ENCODE measurements around the gene AKT3. TPM values are rescaled to one million over a fixed set of nuclear protein-coding genes. Genes with fewer than 3 reads are reported as not detected.

Gene AKT3
- total and polyA plus RNA-seq, 2 experiments from 2014 or later, result 4.5 to 18.5 TPM

DNA sequence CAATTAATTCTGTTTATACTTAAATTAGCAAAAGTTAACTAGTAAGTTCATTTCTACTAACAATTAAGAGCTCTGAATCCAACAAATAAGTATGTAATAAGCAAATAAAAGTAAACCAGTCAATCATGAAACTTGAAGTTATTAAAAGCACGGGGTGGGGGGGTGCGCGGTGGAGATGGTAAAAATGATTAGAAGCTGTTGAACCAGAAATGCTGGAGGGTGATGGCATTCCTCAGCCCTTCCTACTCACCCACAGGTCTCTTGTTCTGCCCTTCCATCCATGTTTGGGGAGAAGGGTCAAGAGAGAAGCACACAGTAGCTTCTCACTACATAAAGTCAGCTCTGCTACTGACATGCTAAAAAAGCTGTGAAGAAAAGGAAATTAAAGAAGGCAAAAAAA lies 63.5 kb downstream of the AKT3 start:
- Histone ChIP-seq H3K9me2 (ENCODE audit: insufficient read depth) (no peaks in the 10 kb centered on the region), H3K27me3 (ENCODE audit: insufficient read depth) (no peaks in the 10 kb centered on the region), H3K36me3 (ENCODE audit: insufficient read depth) (no peaks in the 10 kb centered on the region), H2AFZ (no peak overlapping the region), H3K79me2 (replicated peaks; ENCODE audit: insufficient read depth) (no peaks in the 10 kb centered on the region), H3K27ac (ENCODE audit: low read depth) (peak overlapping the region; percentile 47; the same call in 1 of the 2 replicates), H4K20me1 (replicated peaks; ENCODE audit: insufficient read depth) (no peaks in the 10 kb centered on the region), H3K4me1 (ENCODE audit: insufficient read depth) (0 out of 2 replicates have a peak, but pooled peaks cover under 1% of the 10 kb centered on the region), H3K4me3 (no peak overlapping the region), H3F3A (replicated peaks; ENCODE audit: low read depth) (no peaks in the 10 kb centered on the region), H3K4me2 (no peak overlapping the region)
- no peaks in the 10 kb centered on the region for H3K36me3 Mint-ChIP-seq (ENCODE audit: low read depth)
- ATAC-seq, result no peak
- TF ChIP-seq, protein P1, sequence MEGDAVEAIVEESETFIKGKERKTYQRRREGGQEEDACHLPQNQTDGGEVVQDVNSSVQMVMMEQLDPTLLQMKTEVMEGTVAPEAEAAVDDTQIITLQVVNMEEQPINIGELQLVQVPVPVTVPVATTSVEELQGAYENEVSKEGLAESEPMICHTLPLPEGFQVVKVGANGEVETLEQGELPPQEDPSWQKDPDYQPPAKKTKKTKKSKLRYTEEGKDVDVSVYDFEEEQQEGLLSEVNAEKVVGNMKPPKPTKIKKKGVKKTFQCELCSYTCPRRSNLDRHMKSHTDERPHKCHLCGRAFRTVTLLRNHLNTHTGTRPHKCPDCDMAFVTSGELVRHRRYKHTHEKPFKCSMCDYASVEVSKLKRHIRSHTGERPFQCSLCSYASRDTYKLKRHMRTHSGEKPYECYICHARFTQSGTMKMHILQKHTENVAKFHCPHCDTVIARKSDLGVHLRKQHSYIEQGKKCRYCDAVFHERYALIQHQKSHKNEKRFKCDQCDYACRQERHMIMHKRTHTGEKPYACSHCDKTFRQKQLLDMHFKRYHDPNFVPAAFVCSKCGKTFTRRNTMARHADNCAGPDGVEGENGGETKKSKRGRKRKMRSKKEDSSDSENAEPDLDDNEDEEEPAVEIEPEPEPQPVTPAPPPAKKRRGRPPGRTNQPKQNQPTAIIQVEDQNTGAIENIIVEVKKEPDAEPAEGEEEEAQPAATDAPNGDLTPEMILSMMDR (conservative IDR thresholded peaks at IDR 0.05; ENCODE audit: low read depth in 2 of 2), result no peak
- TF ChIP-seq JUNB (IDR thresholded peaks at IDR 0.05; ENCODE audit: unreplicated experiment) (no peak), ZNF114 (CRISPR knock-in tag; IDR thresholded peaks at IDR 0.05) (no peak), EZH2 (IDR thresholded peaks at IDR 0.05; ENCODE audit: low read depth, unreplicated experiment) (no peak), NANOG (IDR thresholded peaks at IDR 0.05; ENCODE audit: borderline replicate concordance) (no peak), EZH2phosphoT487 (IDR thresholded peaks at IDR 0.05; ENCODE audit: unreplicated experiment) (no peak), CREB1 (CRISPR knock-in tag; IDR thresholded peaks at IDR 0.05; ENCODE audit: low read depth) (no peak), STAT1 (IDR thresholded peaks at IDR 0.05; ENCODE audit: unreplicated experiment) (no peak), ZNF331 (CRISPR knock-in tag; IDR thresholded peaks at IDR 0.05; ENCODE audit: low read depth) (no peak), POLR2AphosphoS5 (IDR thresholded peaks at IDR 0.05; ENCODE audit: low read depth) (no peak)
- TF ChIP-seq, protein P2, sequence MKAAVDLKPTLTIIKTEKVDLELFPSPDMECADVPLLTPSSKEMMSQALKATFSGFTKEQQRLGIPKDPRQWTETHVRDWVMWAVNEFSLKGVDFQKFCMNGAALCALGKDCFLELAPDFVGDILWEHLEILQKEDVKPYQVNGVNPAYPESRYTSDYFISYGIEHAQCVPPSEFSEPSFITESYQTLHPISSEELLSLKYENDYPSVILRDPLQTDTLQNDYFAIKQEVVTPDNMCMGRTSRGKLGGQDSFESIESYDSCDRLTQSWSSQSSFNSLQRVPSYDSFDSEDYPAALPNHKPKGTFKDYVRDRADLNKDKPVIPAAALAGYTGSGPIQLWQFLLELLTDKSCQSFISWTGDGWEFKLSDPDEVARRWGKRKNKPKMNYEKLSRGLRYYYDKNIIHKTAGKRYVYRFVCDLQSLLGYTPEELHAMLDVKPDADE (IDR thresholded peaks at IDR 0.05), result no peak
- TF ChIP-seq, protein P3, sequence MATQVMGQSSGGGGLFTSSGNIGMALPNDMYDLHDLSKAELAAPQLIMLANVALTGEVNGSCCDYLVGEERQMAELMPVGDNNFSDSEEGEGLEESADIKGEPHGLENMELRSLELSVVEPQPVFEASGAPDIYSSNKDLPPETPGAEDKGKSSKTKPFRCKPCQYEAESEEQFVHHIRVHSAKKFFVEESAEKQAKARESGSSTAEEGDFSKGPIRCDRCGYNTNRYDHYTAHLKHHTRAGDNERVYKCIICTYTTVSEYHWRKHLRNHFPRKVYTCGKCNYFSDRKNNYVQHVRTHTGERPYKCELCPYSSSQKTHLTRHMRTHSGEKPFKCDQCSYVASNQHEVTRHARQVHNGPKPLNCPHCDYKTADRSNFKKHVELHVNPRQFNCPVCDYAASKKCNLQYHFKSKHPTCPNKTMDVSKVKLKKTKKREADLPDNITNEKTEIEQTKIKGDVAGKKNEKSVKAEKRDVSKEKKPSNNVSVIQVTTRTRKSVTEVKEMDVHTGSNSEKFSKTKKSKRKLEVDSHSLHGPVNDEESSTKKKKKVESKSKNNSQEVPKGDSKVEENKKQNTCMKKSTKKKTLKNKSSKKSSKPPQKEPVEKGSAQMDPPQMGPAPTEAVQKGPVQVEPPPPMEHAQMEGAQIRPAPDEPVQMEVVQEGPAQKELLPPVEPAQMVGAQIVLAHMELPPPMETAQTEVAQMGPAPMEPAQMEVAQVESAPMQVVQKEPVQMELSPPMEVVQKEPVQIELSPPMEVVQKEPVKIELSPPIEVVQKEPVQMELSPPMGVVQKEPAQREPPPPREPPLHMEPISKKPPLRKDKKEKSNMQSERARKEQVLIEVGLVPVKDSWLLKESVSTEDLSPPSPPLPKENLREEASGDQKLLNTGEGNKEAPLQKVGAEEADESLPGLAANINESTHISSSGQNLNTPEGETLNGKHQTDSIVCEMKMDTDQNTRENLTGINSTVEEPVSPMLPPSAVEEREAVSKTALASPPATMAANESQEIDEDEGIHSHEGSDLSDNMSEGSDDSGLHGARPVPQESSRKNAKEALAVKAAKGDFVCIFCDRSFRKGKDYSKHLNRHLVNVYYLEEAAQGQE (IDR thresholded peaks at IDR 0.05; ENCODE audit: unreplicated experiment), result no peak
- TF ChIP-seq, protein P4, sequence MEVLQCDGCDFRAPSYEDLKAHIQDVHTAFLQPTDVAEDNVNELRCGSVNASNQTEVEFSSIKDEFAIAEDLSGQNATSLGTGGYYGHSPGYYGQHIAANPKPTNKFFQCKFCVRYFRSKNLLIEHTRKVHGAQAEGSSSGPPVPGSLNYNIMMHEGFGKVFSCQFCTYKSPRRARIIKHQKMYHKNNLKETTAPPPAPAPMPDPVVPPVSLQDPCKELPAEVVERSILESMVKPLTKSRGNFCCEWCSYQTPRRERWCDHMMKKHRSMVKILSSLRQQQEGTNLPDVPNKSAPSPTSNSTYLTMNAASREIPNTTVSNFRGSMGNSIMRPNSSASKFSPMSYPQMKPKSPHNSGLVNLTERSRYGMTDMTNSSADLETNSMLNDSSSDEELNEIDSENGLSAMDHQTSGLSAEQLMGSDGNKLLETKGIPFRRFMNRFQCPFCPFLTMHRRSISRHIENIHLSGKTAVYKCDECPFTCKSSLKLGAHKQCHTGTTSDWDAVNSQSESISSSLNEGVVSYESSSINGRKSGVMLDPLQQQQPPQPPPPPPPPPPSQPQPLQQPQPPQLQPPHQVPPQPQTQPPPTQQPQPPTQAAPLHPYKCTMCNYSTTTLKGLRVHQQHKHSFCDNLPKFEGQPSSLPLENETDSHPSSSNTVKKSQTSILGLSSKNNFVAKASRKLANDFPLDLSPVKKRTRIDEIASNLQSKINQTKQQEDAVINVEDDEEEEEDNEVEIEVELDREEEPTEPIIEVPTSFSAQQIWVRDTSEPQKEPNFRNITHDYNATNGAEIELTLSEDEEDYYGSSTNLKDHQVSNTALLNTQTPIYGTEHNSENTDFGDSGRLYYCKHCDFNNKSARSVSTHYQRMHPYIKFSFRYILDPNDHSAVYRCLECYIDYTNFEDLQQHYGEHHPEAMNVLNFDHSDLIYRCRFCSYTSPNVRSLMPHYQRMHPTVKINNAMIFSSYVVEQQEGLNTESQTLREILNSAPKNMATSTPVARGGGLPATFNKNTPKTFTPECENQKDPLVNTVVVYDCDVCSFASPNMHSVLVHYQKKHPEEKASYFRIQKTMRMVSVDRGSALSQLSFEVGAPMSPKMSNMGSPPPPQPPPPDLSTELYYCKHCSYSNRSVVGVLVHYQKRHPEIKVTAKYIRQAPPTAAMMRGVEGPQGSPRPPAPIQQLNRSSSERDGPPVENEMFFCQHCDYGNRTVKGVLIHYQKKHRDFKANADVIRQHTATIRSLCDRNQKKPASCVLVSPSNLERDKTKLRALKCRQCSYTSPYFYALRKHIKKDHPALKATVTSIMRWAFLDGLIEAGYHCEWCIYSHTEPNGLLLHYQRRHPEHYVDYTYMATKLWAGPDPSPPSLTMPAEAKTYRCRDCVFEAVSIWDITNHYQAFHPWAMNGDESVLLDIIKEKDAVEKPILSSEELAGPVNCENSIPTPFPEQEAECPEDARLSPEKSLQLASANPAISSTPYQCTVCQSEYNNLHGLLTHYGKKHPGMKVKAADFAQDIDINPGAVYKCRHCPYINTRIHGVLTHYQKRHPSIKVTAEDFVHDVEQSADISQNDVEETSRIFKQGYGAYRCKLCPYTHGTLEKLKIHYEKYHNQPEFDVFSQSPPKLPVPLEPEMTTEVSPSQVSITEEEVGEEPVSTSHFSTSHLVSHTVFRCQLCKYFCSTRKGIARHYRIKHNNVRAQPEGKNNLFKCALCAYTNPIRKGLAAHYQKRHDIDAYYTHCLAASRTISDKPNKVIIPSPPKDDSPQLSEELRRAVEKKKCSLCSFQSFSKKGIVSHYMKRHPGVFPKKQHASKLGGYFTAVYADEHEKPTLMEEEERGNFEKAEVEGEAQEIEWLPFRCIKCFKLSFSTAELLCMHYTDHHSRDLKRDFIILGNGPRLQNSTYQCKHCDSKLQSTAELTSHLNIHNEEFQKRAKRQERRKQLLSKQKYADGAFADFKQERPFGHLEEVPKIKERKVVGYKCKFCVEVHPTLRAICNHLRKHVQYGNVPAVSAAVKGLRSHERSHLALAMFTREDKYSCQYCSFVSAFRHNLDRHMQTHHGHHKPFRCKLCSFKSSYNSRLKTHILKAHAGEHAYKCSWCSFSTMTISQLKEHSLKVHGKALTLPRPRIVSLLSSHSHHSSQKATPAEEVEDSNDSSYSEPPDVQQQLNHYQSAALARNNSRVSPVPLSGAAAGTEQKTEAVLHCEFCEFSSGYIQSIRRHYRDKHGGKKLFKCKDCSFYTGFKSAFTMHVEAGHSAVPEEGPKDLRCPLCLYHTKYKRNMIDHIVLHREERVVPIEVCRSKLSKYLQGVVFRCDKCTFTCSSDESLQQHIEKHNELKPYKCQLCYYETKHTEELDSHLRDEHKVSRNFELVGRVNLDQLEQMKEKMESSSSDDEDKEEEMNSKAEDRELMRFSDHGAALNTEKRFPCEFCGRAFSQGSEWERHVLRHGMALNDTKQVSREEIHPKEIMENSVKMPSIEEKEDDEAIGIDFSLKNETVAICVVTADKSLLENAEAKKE (CRISPR knock-in tag; IDR thresholded peaks at IDR 0.05), result no peak
- no peaks in the 10 kb centered on the region for H3K9me3 Mint-ChIP-seq
- H3K4me3 Mint-ChIP-seq, result no peak overlapping the region
- DNase-seq (ENCODE audit: low spot score), result no peak
- H3K27ac Mint-ChIP-seq, result no peak overlapping the region
- peaks cover 15% of the 10 kb centered on the region; the same call in 2 of the 3 replicates for H3K4me1 Mint-ChIP-seq
- no peaks in the 10 kb centered on the region for H3K27me3 Mint-ChIP-seq (ENCODE audit: insufficient read depth, low read depth, poor library complexity)

Data from GM23338 (cell line).